ENCODE measurements around the gene CEP128.

Gene CEP128

DNA sequence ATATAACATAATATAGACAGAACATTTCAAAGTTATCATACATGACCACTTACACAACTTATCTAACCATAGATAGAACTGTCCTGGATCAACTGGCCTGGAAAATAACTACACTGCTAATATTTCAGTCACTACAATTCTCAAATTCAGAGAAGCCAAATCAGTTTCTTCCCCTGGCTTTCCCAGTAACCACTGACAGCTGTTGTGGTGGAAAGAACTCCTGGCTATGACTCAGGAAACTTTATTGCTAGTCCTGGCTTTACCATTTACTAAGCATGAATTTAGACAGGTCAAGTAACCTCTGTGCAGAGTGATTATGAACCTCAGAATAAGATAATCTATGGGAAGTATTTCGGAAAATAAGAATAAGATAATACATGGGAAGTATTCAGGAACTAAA is 485.3 kb downstream of the CEP128 start:
- no peak for DNase-seq

DNA sequence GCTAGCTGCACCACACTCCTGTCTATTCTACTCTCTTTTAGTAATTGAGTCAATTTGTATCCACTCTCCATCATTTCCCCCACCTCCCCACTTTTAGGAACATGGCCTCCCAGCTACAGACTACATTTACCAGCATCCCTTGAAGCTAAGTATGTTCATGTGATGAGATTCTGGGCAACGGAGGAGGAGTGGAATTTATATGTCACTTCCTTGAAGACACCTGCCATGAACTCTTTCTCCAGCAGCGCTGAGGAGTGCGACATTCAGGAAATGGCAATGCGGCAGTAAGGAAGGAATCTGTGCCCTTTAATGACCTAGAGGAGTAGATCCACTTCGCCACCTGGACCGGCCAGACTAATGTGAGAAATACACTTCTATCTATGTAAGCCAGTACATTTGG is 486.5 kb downstream of the CEP128 start:
- no peak for DNase-seq

DNA sequence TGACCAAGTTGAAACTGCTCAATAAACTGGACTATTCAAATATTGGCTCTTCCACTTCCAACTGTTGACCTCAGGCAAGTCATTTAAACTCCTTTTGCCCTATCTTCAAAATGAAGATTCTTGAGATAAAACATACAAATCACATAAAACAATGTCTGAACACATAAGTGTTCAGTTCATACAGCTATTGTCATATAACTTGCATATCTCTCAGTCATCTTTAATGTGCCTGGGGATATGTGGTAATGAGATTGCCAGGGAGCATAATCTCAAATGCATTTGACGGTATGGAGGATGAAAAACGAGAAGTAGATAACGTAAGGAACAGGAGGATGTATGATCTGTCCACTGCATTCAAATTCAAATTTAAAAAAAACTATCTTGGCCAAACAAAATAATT is 493.3 kb downstream of the CEP128 start:
- DNase-seq = no peak

DNA sequence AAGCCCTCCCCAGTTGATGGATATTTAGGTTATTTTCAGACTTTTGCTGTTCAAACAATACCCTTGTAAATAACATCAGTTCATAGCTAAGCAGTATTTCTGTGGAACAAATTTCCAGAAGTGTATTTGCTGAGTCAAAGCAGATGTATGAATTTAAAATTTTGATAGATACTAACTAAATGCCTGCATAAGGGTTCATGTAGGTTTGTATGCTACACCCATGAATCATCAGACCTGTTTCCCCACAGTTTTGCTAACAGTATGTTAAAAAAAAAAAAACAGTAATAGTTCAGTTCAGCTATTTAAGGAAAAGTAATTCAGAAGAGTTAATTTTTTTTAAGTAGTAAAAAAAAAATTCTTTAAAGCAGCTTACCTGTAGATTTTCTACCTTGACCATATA is 494.1 kb downstream of the CEP128 start:
- no peak for DNase-seq
